GM23338 (cell line): ENCODE data around the gene TRIO. TPM values are rescaled to one million over a fixed set of nuclear protein-coding genes. Genes with fewer than 3 reads are reported as not detected.

Source experiments
- ATAC-seq: fragments of 200-7000 bp; cut with Tn5 transposase; 3 replicates; pipeline ENCODE4 v1.9.1; 2020
- DNase-seq: peaks from one replicate; pipeline ENCODE4 v3.0.0-alpha.2; 2015; ENCODE audit warnings: low spot score
- H2AFZ ChIP-seq: fragments of 200-600 bp; sonication (generic); 2 replicates; pipeline ENCODE4 v1.8.0; 2016; ENCODE audit warnings: antibody characterized with exemption, mild to moderate bottlenecking, moderate library complexity
- H3F3A ChIP-seq: fragments of 200-600 bp; sonication (generic); replicated peaks from 2 replicates; pipeline ENCODE4 v1.8.0; 2017; ENCODE audit warnings: antibody characterized with exemption, mixed run types, low read depth
- H3K27ac ChIP-seq: fragments of 200-600 bp; sonication (generic); 2 replicates; pipeline ENCODE4 v1.6.1; 2016; ENCODE audit warnings: low read depth
- H3K27me3 ChIP-seq: fragments of 200-600 bp; sonication (generic); 2 replicates; pipeline ENCODE4 v1.8.0; 2016; ENCODE audit warnings: mild to moderate bottlenecking, mixed run types, moderate library complexity; ENCODE audit not compliant: insufficient read depth
- H3K36me3 ChIP-seq: fragments of 200-600 bp; sonication (generic); 2 replicates; pipeline ENCODE4 v1.8.0; 2016; ENCODE audit warnings: mild to moderate bottlenecking; ENCODE audit not compliant: insufficient read depth
- H3K4me1 ChIP-seq: fragments of 200-600 bp; sonication (generic); 2 replicates; pipeline ENCODE4 v1.8.0; 2016; ENCODE audit warnings: mild to moderate bottlenecking, moderate library complexity; ENCODE audit not compliant: insufficient read depth
- H3K4me2 ChIP-seq: fragments of 200-600 bp; sonication (generic); 2 replicates; pipeline ENCODE4 v1.7.1; 2017; ENCODE audit warnings: mixed run types
- H3K4me3 ChIP-seq: fragments of 200-600 bp; sonication (generic); 2 replicates; pipeline ENCODE4 v1.6.1; 2016; ENCODE audit warnings: mixed run types
- H3K79me2 ChIP-seq: fragments of 200-600 bp; sonication (generic); replicated peaks from 2 replicates; pipeline ENCODE4 v1.8.0; 2017; ENCODE audit warnings: mild to moderate bottlenecking; ENCODE audit not compliant: insufficient read depth
- H3K9me2 ChIP-seq: fragments of 200-600 bp; sonication (generic); 2 replicates; pipeline ENCODE4 v1.8.0; 2017; ENCODE audit not compliant: insufficient read depth
- H4K20me1 ChIP-seq: fragments of 200-600 bp; sonication (generic); replicated peaks from 2 replicates; pipeline ENCODE4 v1.8.0; 2017; ENCODE audit warnings: mild to moderate bottlenecking; ENCODE audit not compliant: insufficient read depth
- H3K27ac Mint-ChIP-seq: 2 replicates; pipeline ENCODE4 v1.8.0; 2020; ENCODE audit warnings: inconsistent platforms, mild to moderate bottlenecking, moderate library complexity, mixed read lengths
- H3K27me3 Mint-ChIP-seq: 3 replicates; pipeline ENCODE4 v1.8.0; 2022; ENCODE audit warnings: low read depth, mild to moderate bottlenecking, moderate library complexity, mixed read lengths, inconsistent platforms; ENCODE audit not compliant: insufficient read depth, poor library complexity
- H3K36me3 Mint-ChIP-seq: 3 replicates; pipeline ENCODE4 v1.8.0; 2021; ENCODE audit warnings: low read depth, mild to moderate bottlenecking, inconsistent platforms, moderate library complexity, mixed read lengths
- H3K4me1 Mint-ChIP-seq: 3 replicates; pipeline ENCODE4 v1.8.0; 2020; ENCODE audit warnings: mild to moderate bottlenecking, inconsistent platforms, mixed read lengths
- H3K4me3 Mint-ChIP-seq: 3 replicates; pipeline ENCODE4 v1.8.0; 2021; ENCODE audit warnings: moderate library complexity, mild to moderate bottlenecking, inconsistent platforms, mixed read lengths
- H3K9me3 Mint-ChIP-seq: 3 replicates; pipeline ENCODE4 v1.8.0; 2020; ENCODE audit warnings: moderate library complexity, mild to moderate bottlenecking, inconsistent platforms, mixed read lengths
- CREB1 ChIP-seq: fragments of 250-450 bp; sonication (Bioruptor Pico); IDR thresholded peaks from 2 replicates; pipeline ENCODE4 v1.5.0; 2020; ENCODE audit warnings: low read depth, mild to moderate bottlenecking, moderate library complexity
- CTCF ChIP-seq, 2 experiments: fragments of 200-600 bp in 1 of 2; sonication (generic) in 1 of 2; conservative IDR thresholded peaks; 2 replicates each; pipeline versions ENCODE4 v1.5.1 to v1.6.1; 2016 to 2017; ENCODE audit warnings: antibody characterized with exemption in 2 of 2, low read depth in 2 of 2, mild to moderate bottlenecking in 2 of 2, moderate library complexity in 1 of 2
- EZH2 ChIP-seq: fragments of 200-600 bp; sonication (generic); IDR thresholded peaks from one replicate; pipeline ENCODE4 v1.8.0; 2017; ENCODE audit warnings: antibody characterized with exemption, mild to moderate bottlenecking, low read depth; ENCODE audit not compliant: unreplicated experiment
- EZH2phosphoT487 ChIP-seq: fragments of 200-600 bp; sonication (generic); IDR thresholded peaks from one replicate; pipeline ENCODE4 v1.8.1; 2018; ENCODE audit warnings: antibody characterized with exemption; ENCODE audit not compliant: unreplicated experiment
- JUNB ChIP-seq: IDR thresholded peaks from one replicate; pipeline ENCODE4 v1.6.1; 2016; ENCODE audit warnings: antibody characterized with exemption; ENCODE audit not compliant: unreplicated experiment
- NANOG ChIP-seq: IDR thresholded peaks from 2 replicates; pipeline ENCODE4 v1.6.1; 2016; ENCODE audit warnings: antibody characterized with exemption, borderline replicate concordance
- POLR2AphosphoS5 ChIP-seq: IDR thresholded peaks from 2 replicates; pipeline ENCODE4 v1.6.1; 2016; ENCODE audit warnings: antibody characterized with exemption, low read depth
- REST ChIP-seq: IDR thresholded peaks from one replicate; pipeline ENCODE4 v1.6.1; 2018; ENCODE audit warnings: antibody characterized with exemption; ENCODE audit not compliant: unreplicated experiment
- STAT1 ChIP-seq: IDR thresholded peaks from one replicate; pipeline ENCODE4 v1.6.1; 2016; ENCODE audit warnings: antibody characterized with exemption; ENCODE audit not compliant: unreplicated experiment
- ZNF114 ChIP-seq: fragments of 250-450 bp; sonication (Bioruptor Pico); IDR thresholded peaks from 2 replicates; pipeline ENCODE4 v1.5.0; 2020; ENCODE audit warnings: mild to moderate bottlenecking, moderate library complexity
- ZNF331 ChIP-seq: fragments of 250-450 bp; sonication (Bioruptor Pico); IDR thresholded peaks from 2 replicates; pipeline ENCODE4 v1.5.0; 2020; ENCODE audit warnings: low read depth, mild to moderate bottlenecking, moderate library complexity
- polyA plus RNA-seq: library from polyadenylated mRNA; unstranded; fragments of >200 nt; fragmentation: Nextera tagmentation; extraction: Ambion mirVana; gene quantifications from 2 replicates; pipeline ENCODE4 v1.2.1, GENCODE V29; 2016
- total RNA-seq: library from RNA; depleted of rRNA; stranded (reverse); fragments of >200 nt; shearing (Covaris generic); gene quantifications from 2 replicates; pipeline ENCODE4 v1.2.3, GENCODE V29; 2014
- TF ChIP-seq, protein P1 (sequence below): fragments of 250-450 bp; sonication (Bioruptor Pico); IDR thresholded peaks from 2 replicates; pipeline ENCODE4 v1.5.0; 2020; ENCODE audit warnings: mild to moderate bottlenecking, moderate library complexity
- TF ChIP-seq, protein P2 (sequence below): IDR thresholded peaks from 2 replicates; pipeline ENCODE4 v1.6.1; 2016; ENCODE audit warnings: antibody characterized with exemption

The TRIO gene
- total and polyA plus RNA-seq, 2 experiments from 2014 or later = 13.8 to 113 TPM

- Histone ChIP-seq H3K36me3 (peaks cover 13% of the 10 kb centered on the region), H3K4me2 (no peak overlapping the region), H3K27me3 (no peaks in the 10 kb centered on the region), H3F3A (no peaks in the 10 kb centered on the region), H4K20me1 (no peaks in the 10 kb centered on the region; the same call in 1 of the 2 replicates), H3K4me3 (no peak overlapping the region), H2AFZ (no peak overlapping the region), H3K79me2 (no peaks in the 10 kb centered on the region), H3K4me1 (peaks cover 10% of the 10 kb centered on the region), H3K9me2 (no peaks in the 10 kb centered on the region), H3K27ac (no peak overlapping the region)
- peaks cover 28% of the 10 kb centered on the region for H3K36me3 Mint-ChIP-seq
- H3K4me3 Mint-ChIP-seq = no peak overlapping the region
- H3K27me3 Mint-ChIP-seq = peaks cover 3% of the 10 kb centered on the region
- H3K4me1 Mint-ChIP-seq = peaks cover 10% of the 10 kb centered on the region
- DNase-seq (no peak), ATAC-seq (no peak)
- no peaks in the 10 kb centered on the region for H3K9me3 Mint-ChIP-seq
- H3K27ac Mint-ChIP-seq = no peak overlapping the region
- TF ChIP-seq, protein P1, sequence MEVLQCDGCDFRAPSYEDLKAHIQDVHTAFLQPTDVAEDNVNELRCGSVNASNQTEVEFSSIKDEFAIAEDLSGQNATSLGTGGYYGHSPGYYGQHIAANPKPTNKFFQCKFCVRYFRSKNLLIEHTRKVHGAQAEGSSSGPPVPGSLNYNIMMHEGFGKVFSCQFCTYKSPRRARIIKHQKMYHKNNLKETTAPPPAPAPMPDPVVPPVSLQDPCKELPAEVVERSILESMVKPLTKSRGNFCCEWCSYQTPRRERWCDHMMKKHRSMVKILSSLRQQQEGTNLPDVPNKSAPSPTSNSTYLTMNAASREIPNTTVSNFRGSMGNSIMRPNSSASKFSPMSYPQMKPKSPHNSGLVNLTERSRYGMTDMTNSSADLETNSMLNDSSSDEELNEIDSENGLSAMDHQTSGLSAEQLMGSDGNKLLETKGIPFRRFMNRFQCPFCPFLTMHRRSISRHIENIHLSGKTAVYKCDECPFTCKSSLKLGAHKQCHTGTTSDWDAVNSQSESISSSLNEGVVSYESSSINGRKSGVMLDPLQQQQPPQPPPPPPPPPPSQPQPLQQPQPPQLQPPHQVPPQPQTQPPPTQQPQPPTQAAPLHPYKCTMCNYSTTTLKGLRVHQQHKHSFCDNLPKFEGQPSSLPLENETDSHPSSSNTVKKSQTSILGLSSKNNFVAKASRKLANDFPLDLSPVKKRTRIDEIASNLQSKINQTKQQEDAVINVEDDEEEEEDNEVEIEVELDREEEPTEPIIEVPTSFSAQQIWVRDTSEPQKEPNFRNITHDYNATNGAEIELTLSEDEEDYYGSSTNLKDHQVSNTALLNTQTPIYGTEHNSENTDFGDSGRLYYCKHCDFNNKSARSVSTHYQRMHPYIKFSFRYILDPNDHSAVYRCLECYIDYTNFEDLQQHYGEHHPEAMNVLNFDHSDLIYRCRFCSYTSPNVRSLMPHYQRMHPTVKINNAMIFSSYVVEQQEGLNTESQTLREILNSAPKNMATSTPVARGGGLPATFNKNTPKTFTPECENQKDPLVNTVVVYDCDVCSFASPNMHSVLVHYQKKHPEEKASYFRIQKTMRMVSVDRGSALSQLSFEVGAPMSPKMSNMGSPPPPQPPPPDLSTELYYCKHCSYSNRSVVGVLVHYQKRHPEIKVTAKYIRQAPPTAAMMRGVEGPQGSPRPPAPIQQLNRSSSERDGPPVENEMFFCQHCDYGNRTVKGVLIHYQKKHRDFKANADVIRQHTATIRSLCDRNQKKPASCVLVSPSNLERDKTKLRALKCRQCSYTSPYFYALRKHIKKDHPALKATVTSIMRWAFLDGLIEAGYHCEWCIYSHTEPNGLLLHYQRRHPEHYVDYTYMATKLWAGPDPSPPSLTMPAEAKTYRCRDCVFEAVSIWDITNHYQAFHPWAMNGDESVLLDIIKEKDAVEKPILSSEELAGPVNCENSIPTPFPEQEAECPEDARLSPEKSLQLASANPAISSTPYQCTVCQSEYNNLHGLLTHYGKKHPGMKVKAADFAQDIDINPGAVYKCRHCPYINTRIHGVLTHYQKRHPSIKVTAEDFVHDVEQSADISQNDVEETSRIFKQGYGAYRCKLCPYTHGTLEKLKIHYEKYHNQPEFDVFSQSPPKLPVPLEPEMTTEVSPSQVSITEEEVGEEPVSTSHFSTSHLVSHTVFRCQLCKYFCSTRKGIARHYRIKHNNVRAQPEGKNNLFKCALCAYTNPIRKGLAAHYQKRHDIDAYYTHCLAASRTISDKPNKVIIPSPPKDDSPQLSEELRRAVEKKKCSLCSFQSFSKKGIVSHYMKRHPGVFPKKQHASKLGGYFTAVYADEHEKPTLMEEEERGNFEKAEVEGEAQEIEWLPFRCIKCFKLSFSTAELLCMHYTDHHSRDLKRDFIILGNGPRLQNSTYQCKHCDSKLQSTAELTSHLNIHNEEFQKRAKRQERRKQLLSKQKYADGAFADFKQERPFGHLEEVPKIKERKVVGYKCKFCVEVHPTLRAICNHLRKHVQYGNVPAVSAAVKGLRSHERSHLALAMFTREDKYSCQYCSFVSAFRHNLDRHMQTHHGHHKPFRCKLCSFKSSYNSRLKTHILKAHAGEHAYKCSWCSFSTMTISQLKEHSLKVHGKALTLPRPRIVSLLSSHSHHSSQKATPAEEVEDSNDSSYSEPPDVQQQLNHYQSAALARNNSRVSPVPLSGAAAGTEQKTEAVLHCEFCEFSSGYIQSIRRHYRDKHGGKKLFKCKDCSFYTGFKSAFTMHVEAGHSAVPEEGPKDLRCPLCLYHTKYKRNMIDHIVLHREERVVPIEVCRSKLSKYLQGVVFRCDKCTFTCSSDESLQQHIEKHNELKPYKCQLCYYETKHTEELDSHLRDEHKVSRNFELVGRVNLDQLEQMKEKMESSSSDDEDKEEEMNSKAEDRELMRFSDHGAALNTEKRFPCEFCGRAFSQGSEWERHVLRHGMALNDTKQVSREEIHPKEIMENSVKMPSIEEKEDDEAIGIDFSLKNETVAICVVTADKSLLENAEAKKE (CRISPR knock-in tag) = no peak
- TF ChIP-seq JUNB (no peak), STAT1 (no peak), ZNF114 (CRISPR knock-in tag) (no peak), REST (no peak), ZNF331 (CRISPR knock-in tag) (no peak), EZH2 (no peak), POLR2AphosphoS5 (no peak), EZH2phosphoT487 (no peak), NANOG (no peak), CTCF (conservative IDR thresholded peaks at IDR 0.05; ENCODE audit: low read depth in 2 of 2) (no peak), CREB1 (no peak)
- TF ChIP-seq, protein P2, sequence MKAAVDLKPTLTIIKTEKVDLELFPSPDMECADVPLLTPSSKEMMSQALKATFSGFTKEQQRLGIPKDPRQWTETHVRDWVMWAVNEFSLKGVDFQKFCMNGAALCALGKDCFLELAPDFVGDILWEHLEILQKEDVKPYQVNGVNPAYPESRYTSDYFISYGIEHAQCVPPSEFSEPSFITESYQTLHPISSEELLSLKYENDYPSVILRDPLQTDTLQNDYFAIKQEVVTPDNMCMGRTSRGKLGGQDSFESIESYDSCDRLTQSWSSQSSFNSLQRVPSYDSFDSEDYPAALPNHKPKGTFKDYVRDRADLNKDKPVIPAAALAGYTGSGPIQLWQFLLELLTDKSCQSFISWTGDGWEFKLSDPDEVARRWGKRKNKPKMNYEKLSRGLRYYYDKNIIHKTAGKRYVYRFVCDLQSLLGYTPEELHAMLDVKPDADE = no peak
Observed at GRCh38 chr5:14467251-14467650, 324.1 kb downstream of the TRIO start.
